Activated CD4-positive, alpha-beta T cell treated with anti-CD3 and anti-CD28 coated beads for 36 hours (primary cell): Measurements from ENCODE around the gene DTX3. TPM values are rescaled to one million over a fixed set of nuclear protein-coding genes. Genes with fewer than 3 reads are reported as not detected.
"Not testable (repeated sequence)": the region's sequence is repeated elsewhere in the genome, so short reads cannot be mapped to it uniquely, and the experiment has no call there.

Source experiments
- ATAC-seq: fragments of 200-7000 bp; cut with Tn5 transposase; one replicate; pipeline ENCODE4 v1.10.0; 2021; ENCODE audit warnings: mild to moderate bottlenecking, moderate library complexity
- CTCF ChIA-PET: fragments of 350-600 bp; sonication (Branson Sonifier 250); formaldehyde crosslinking; loops from one replicate; lab custom pipeline; 2021; ENCODE audit warnings: antibody characterized with exemption; lab: Charles Lee
- POLR2A ChIA-PET: fragments of 350-600 bp; sonication (Branson Sonifier 250); formaldehyde crosslinking; loops from one replicate; lab custom pipeline; 2021; ENCODE audit warnings: antibody characterized with exemption, inconsistent platforms; lab: Charles Lee
- DNase-seq: peaks from one replicate; pipeline ENCODE4 v3.0.0-alpha.2; 2020
- H3K27ac Mint-ChIP-seq: one replicate; pipeline ENCODE4 v1.8.0; 2021; ENCODE audit warnings: mixed read lengths
- H3K27me3 Mint-ChIP-seq: one replicate; pipeline ENCODE4 v1.8.0; 2021; ENCODE audit warnings: mixed read lengths
- H3K36me3 Mint-ChIP-seq: one replicate; pipeline ENCODE4 v1.8.0; 2021; ENCODE audit warnings: low read depth, mixed read lengths
- H3K4me1 Mint-ChIP-seq: one replicate; pipeline ENCODE4 v1.8.0; 2021; ENCODE audit warnings: mixed read lengths
- H3K4me3 Mint-ChIP-seq: one replicate; pipeline ENCODE4 v1.8.0; 2021; ENCODE audit warnings: mild to moderate bottlenecking, moderate library complexity, mixed read lengths
- H3K9me3 Mint-ChIP-seq: one replicate; pipeline ENCODE4 v1.8.0; 2021; ENCODE audit warnings: low read depth, mixed read lengths
- intact Hi-C, 2 experiments: fragments of 100-400 bp; cut with DNase I in 1 of 2; cut with micrococcal nuclease in 1 of 2; formaldehyde crosslinking; loops; one replicate each; pipeline versions ENCODE4 v1.14.2 to v1.15.1; 2022 to 2024; cut with DNase I, micrococcal nuclease
- total RNA-seq, 2 experiments: library from RNA; stranded (reverse); gene quantifications; one replicate each; pipeline ENCODE4 v1.2.3, GENCODE V29; 2021

Gene DTX3, protein sequence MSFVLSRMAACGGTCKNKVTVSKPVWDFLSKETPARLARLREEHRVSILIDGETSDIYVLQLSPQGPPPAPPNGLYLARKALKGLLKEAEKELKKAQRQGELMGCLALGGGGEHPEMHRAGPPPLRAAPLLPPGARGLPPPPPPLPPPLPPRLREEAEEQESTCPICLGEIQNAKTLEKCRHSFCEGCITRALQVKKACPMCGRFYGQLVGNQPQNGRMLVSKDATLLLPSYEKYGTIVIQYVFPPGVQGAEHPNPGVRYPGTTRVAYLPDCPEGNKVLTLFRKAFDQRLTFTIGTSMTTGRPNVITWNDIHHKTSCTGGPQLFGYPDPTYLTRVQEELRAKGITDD
- 10 to 100 TPM; 16.7 to 17.0 TPM for total RNA-seq

GRCh38 chr12:57604454-57604991, at the start of gene DTX3:
TSS of gene DTX3 (plus strand) at chr12:57604824. CDS start at chr12:57606518, 1,694 bp downstream.
- POLR2A ChIA-PET, result interaction anchor here (0.5 kb wide), 1 partner anchor 147 kb away, joined by 3 read pairs; the partner anchor contains the start of gene CDK4
- intact Hi-C loops, result loop anchor here in 1 of 2 experiments (1.0 kb wide), 1 partner anchor 13 kb away; the partner anchor contains the start of gene PIP4K2C
- peak; percentile 71 for DNase-seq
- peak within 1 kb of the TSS; percentile 81 for H3K27ac Mint-ChIP-seq
- no peaks in the 10 kb centered on the region for H3K9me3 Mint-ChIP-seq
- peaks cover 8% of the 10 kb centered on the region for H3K36me3 Mint-ChIP-seq
- peaks cover 23% of the 10 kb centered on the region for H3K4me1 Mint-ChIP-seq
- CTCF ChIA-PET, result interaction anchor here (1.6 kb wide), 1 partner anchor 11 kb away, joined by 6 read pairs; no protein-coding TSS in a partner anchor
- ATAC-seq, result peak; percentile 68
- H3K27me3 Mint-ChIP-seq, result no peaks in the 10 kb centered on the region
- H3K4me3 Mint-ChIP-seq, result peak within 1 kb of the TSS; percentile 71

DNA sequence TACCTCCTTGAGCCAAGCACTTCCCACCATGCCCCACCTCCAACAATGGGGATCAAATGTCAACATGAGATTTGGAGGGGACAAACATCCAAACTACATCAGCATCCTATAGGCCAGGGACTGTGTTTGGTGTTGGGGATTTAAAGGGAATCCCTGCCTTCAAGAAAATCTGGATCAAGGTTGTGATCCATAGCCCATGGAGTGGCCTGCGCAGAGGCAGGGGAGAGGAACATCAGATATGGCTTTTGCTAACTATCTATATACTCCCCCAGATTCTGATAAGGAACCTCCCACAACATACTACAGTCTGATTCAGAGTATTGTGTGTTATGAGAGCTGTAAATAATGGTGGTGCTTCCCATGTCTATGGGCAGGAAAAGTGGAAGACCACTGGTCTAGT, 49.7 kb upstream of the DTX3 start:
- DNase-seq, result no peak
- peaks cover 5% of the 10 kb centered on the region for H3K4me1 Mint-ChIP-seq
- H3K27me3 Mint-ChIP-seq, result peaks cover 7% of the 10 kb centered on the region
- H3K4me3 Mint-ChIP-seq, result no peak overlapping the region
- no peak overlapping the region for H3K27ac Mint-ChIP-seq
- ChIA-PET POLR2A (no interaction called here), CTCF (interaction anchor here (0.8 to 1.4 kb wide), 2 partner anchors 29 to 310 kb away, joined by 3 to 5 read pairs; no protein-coding TSS in a partner anchor)
- no peaks in the 10 kb centered on the region for H3K9me3 Mint-ChIP-seq
- intact Hi-C loops, result no loop called here
- H3K36me3 Mint-ChIP-seq, result no peaks in the 10 kb centered on the region
- ATAC-seq, result no peak

- Mint-ChIP-seq H3K27me3 (peaks cover under 1% of the 10 kb centered on the region), H3K36me3 (no peaks in the 10 kb centered on the region), H3K4me3 (no peak overlapping the region), H3K4me1 (no peaks in the 10 kb centered on the region), H3K9me3 (no peaks in the 10 kb centered on the region), H3K27ac (no peak overlapping the region)
- ChIA-PET POLR2A (no interaction called here), CTCF (interaction anchor here (0.9 kb wide), 1 partner anchor 25 kb away, joined by 3 read pairs; no protein-coding TSS in a partner anchor)
- intact Hi-C loops, result no loop called here
- DNase-seq (no peak), ATAC-seq (no peak)
Observed at GRCh38 chr12:57558864-57559263, 45.8 kb upstream of the DTX3 start.

DNA sequence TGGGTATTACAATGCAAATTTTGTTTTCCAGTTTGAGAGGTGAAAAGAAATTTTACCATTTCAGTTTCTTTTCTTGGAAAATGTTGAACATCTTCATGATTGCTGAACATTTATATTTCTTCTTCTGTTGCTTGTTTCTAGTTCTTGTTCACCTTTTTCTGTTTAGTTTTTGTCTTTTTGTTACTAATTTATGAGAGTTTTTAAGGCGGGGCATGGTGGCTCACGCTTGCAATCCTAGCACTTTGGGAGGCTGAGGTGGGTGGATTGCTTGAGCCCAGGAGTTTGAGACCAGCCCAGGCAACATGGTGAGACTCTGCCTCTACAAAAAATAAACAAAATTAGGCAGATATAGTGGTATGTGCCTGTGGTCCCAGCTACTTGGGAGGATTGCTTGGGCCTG, 44.1 kb upstream of the DTX3 start:
- ChIA-PET CTCF (no interaction called here), POLR2A (no interaction called here)
- intact Hi-C loops, result no loop called here

DNA sequence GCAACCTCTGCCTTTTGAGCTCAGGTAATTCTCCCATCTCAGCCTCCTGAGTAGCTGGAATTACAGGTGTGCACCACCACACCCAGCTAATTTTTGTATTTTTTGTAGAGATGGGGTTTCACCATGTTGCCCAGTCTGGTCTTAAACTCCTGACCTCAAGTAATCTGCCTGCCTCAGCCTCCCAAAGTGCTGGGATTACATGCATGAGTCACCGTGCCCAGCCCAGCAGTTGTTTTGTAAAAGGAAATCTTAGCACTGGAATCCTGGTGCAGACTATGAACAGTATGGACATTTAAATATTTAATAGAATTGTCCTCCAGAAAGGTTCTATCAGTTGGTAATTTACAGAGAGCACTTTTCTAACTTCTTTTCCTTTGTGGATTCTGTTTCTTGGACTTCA, 43.5 kb upstream of the DTX3 start:
- POLR2A ChIA-PET, H3K27me3 Mint-ChIP-seq, ATAC-seq, intact Hi-C loops, H3K9me3 Mint-ChIP-seq, DNase-seq, H3K4me1 Mint-ChIP-seq, H3K4me3 Mint-ChIP-seq, H3K36me3 Mint-ChIP-seq, H3K27ac Mint-ChIP-seq: not testable (repeated sequence)
- CTCF ChIA-PET, result interaction anchor here (0.7 to 1.0 kb wide), 2 partner anchors 14 to 272 kb away, joined by 3 read pairs; no protein-coding TSS in a partner anchor

More for the DNA sequence above, 44.1 kb upstream of the DTX3 start:
- Mint-ChIP-seq H3K9me3 (no peaks in the 10 kb centered on the region), H3K27ac (no peak overlapping the region), H3K36me3 (no peaks in the 10 kb centered on the region), H3K4me3 (no peak overlapping the region), H3K4me1 (no peaks in the 10 kb centered on the region), H3K27me3 (peaks cover 5% of the 10 kb centered on the region)
- ATAC-seq (no peak), DNase-seq (no peak)

- no peak overlapping the region for H3K27ac Mint-ChIP-seq
- DNase-seq, result no peak
- POLR2A ChIA-PET, result no interaction called here
- intact Hi-C loops, result no loop called here
- no peak overlapping the region for H3K4me3 Mint-ChIP-seq
- H3K36me3 Mint-ChIP-seq, result no peaks in the 10 kb centered on the region
- peaks cover 5% of the 10 kb centered on the region for H3K27me3 Mint-ChIP-seq
- CTCF ChIA-PET, result interaction anchor here (1.3 to 1.6 kb wide), 2 partner anchors 12 to 43 kb away, joined by 3 to 4 read pairs; no protein-coding TSS in a partner anchor
- no peaks in the 10 kb centered on the region for H3K4me1 Mint-ChIP-seq
- H3K9me3 Mint-ChIP-seq, result no peaks in the 10 kb centered on the region
- no peak for ATAC-seq
Observed at GRCh38 chr12:57563358-57563757, 41.3 kb upstream of the DTX3 start.

- intact Hi-C loops, result no loop called here
Observed at GRCh38 chr12:57564178-57564740, 40.4 kb upstream of the DTX3 start.

GRCh38 chr12:57568838-57569237, 35.8 kb upstream of the DTX3 start:
- POLR2A ChIA-PET, result no interaction called here
- intact Hi-C loops, result no loop called here
- H3K27me3 Mint-ChIP-seq, result peaks cover 5% of the 10 kb centered on the region

More at GRCh38 chr12:57564178-57564740, 40.4 kb upstream of the DTX3 start:
- Mint-ChIP-seq H3K4me3 (no peak overlapping the region), H3K36me3 (no peaks in the 10 kb centered on the region), H3K9me3 (no peaks in the 10 kb centered on the region), H3K27me3 (peaks cover 5% of the 10 kb centered on the region), H3K27ac (no peak overlapping the region), H3K4me1 (no peaks in the 10 kb centered on the region)
- no peak for ATAC-seq
- ChIA-PET CTCF (interaction anchor here (0.6 to 1.6 kb wide), 5 partner anchors 11 to 92 kb away, joined by 3 to 5 read pairs (median 3); no protein-coding TSS in a partner anchor), POLR2A (no interaction called here)
- DNase-seq, result no peak

GRCh38 chr12:57569858-57570257, 34.8 kb upstream of the DTX3 start:
- Mint-ChIP-seq H3K36me3 (no peaks in the 10 kb centered on the region), H3K27me3 (peaks cover under 1% of the 10 kb centered on the region), H3K9me3 (no peaks in the 10 kb centered on the region), H3K4me3 (no peak overlapping the region), H3K27ac (no peak overlapping the region), H3K4me1 (no peaks in the 10 kb centered on the region)
- ChIA-PET POLR2A (no interaction called here), CTCF (no interaction called here)
- DNase-seq, result no peak
- intact Hi-C loops, result no loop called here
- no peak for ATAC-seq

More at GRCh38 chr12:57568838-57569237, 35.8 kb upstream of the DTX3 start:
- Mint-ChIP-seq H3K4me1 (no peaks in the 10 kb centered on the region), H3K9me3 (no peaks in the 10 kb centered on the region), H3K27ac (no peak overlapping the region), H3K4me3 (no peak overlapping the region), H3K36me3 (no peaks in the 10 kb centered on the region)
- CTCF ChIA-PET, result no interaction called here
- no peak for ATAC-seq
- DNase-seq, result no peak

- ATAC-seq, intact Hi-C loops, H3K36me3 Mint-ChIP-seq, H3K4me3 Mint-ChIP-seq, H3K9me3 Mint-ChIP-seq, POLR2A ChIA-PET, H3K27ac Mint-ChIP-seq, DNase-seq, H3K27me3 Mint-ChIP-seq, H3K4me1 Mint-ChIP-seq: not testable (repeated sequence)
- CTCF ChIA-PET, result interaction anchor here (0.8 to 1.2 kb wide), 3 partner anchors 63 to 189 kb away, joined by 3 to 9 read pairs (median 3); partner anchors contain the start of genes B4GALNT1 and GLI1
Observed at GRCh38 chr12:57570438-57570837, 34.2 kb upstream of the DTX3 start.
